Measurements from ENCODE around the gene UTP14C. TPM values are rescaled to one million over a fixed set of nuclear protein-coding genes. Genes with fewer than 3 reads are reported as not detected.

UTP14C gene
- total RNA-seq, 1 experiment from 2014 or later = 11.2 TPM

DNA sequence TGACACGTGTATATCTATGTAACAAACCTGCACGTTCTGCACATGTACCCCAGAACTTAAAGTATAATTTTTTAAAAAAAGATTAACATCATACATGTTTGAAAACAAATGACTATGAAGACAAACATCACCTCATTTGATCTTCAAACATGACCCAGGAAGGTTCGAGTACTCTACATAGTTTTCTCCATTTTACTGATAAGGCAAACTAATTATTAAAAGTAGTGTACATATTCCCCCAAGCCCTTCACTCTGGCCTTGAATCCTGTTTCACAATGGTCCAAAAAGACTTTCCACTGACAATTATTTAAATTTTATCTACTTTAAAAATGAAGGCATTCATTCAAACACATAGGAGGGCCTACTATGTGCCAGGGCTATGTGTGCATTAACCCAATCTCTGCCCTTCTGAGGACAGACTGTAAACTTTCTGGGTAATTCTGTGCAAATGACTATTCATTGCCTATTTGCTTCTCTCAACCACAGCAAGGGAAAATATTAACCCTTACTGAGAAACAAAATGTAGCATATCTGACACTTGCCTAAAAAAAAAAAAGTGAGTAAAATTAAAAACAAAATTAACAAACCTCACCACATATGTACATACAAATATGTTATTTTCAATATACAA lies 35.4 kb upstream of the UTP14C start:
- no TSS peak for BruUV-seq (replicated peaks)
- ChIA-PET POLR2A (interaction anchor here (0.6 kb wide), 1 partner anchor 38 kb away, joined by 11 read pairs; no protein-coding TSS in a partner anchor), CTCF (no interaction called here)
- H3K27ac ChIP-seq (ENCODE audit: low read length) = no peak overlapping the region
- H3K9me3 ChIP-seq (ENCODE audit: control insufficient read depth, insufficient read depth, low read depth, low read length) = no peaks in the 10 kb centered on the region
- no peaks in the 10 kb centered on the region for H3K27me3 ChIP-seq (ENCODE audit: control insufficient read depth, insufficient read depth, low read length)
- DNase-seq (ENCODE audit: low read depth, low spot score) = no peak
- no peak for ATAC-seq
- TF ChIP-seq TCF7L2 (IDR thresholded peaks at IDR 0.05; ENCODE audit: low read depth, low read length) (no peak), POLR2AphosphoS5 (IDR thresholded peaks at IDR 0.05; ENCODE audit: low read depth, low read length) (no peak), SIN3A (IDR thresholded peaks at IDR 0.05; ENCODE audit: borderline replicate concordance, insufficient read depth, low read depth, low read length) (no peak)
- TF ChIP-seq, protein P1, sequence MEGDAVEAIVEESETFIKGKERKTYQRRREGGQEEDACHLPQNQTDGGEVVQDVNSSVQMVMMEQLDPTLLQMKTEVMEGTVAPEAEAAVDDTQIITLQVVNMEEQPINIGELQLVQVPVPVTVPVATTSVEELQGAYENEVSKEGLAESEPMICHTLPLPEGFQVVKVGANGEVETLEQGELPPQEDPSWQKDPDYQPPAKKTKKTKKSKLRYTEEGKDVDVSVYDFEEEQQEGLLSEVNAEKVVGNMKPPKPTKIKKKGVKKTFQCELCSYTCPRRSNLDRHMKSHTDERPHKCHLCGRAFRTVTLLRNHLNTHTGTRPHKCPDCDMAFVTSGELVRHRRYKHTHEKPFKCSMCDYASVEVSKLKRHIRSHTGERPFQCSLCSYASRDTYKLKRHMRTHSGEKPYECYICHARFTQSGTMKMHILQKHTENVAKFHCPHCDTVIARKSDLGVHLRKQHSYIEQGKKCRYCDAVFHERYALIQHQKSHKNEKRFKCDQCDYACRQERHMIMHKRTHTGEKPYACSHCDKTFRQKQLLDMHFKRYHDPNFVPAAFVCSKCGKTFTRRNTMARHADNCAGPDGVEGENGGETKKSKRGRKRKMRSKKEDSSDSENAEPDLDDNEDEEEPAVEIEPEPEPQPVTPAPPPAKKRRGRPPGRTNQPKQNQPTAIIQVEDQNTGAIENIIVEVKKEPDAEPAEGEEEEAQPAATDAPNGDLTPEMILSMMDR (IDR thresholded peaks at IDR 0.05) = no peak
- TF ChIP-seq, protein P2, sequence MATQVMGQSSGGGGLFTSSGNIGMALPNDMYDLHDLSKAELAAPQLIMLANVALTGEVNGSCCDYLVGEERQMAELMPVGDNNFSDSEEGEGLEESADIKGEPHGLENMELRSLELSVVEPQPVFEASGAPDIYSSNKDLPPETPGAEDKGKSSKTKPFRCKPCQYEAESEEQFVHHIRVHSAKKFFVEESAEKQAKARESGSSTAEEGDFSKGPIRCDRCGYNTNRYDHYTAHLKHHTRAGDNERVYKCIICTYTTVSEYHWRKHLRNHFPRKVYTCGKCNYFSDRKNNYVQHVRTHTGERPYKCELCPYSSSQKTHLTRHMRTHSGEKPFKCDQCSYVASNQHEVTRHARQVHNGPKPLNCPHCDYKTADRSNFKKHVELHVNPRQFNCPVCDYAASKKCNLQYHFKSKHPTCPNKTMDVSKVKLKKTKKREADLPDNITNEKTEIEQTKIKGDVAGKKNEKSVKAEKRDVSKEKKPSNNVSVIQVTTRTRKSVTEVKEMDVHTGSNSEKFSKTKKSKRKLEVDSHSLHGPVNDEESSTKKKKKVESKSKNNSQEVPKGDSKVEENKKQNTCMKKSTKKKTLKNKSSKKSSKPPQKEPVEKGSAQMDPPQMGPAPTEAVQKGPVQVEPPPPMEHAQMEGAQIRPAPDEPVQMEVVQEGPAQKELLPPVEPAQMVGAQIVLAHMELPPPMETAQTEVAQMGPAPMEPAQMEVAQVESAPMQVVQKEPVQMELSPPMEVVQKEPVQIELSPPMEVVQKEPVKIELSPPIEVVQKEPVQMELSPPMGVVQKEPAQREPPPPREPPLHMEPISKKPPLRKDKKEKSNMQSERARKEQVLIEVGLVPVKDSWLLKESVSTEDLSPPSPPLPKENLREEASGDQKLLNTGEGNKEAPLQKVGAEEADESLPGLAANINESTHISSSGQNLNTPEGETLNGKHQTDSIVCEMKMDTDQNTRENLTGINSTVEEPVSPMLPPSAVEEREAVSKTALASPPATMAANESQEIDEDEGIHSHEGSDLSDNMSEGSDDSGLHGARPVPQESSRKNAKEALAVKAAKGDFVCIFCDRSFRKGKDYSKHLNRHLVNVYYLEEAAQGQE (IDR thresholded peaks at IDR 0.05; ENCODE audit: insufficient read depth in 1 of 2, low read depth in 2 of 2, low read length in 1 of 2) = no peak
- H3K4me3 ChIP-seq (ENCODE audit: low read depth in 2 of 2, low read length in 2 of 2) = no peak overlapping the region
- H3K4me1 ChIP-seq (ENCODE audit: control insufficient read depth, insufficient read depth, low read length) = peaks cover 9% of the 10 kb centered on the region
- intact Hi-C loops (cut with micrococcal nuclease; ENCODE audit: unreplicated experiment) = no loop called here
- in situ Hi-C loops (cut with HindIII; ENCODE audit: low pct_unique_long_range_greater_than_20kb, low sequenced_read_pairs) = no loop called here
- H3K36me3 ChIP-seq (ENCODE audit: control insufficient read depth, insufficient read depth, low read length) = no peaks in the 10 kb centered on the region

DNA sequence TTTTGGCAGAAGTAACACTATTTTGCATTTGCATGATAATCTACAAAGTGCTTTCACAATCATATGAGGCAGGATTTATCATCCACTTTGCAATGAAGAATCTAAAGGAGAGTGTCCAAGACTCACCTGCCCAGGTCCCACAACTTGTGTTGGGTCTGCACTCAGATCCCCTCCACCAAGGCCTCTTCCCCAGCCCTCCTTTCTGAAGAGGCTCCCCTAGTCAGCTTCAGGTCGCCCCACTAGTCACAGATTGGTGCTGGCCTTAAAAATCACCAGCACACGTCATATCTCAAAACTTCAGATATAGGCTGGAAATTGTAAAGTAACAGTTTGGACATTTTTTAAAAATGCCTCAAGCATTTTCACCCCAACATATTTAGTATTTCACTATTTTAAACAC lies 30.8 kb upstream of the UTP14C start:
- TF ChIP-seq, protein P1 (IDR thresholded peaks at IDR 0.05) = no peak
- TF ChIP-seq, protein P2 (IDR thresholded peaks at IDR 0.05; ENCODE audit: insufficient read depth in 1 of 2, low read depth in 2 of 2, low read length in 1 of 2) = no peak
- TF ChIP-seq SIN3A (IDR thresholded peaks at IDR 0.05; ENCODE audit: borderline replicate concordance, insufficient read depth, low read depth, low read length) = no peak
- TF ChIP-seq TCF7L2 (IDR thresholded peaks at IDR 0.05; ENCODE audit: low read depth, low read length) = no peak
- TF ChIP-seq POLR2AphosphoS5 (IDR thresholded peaks at IDR 0.05; ENCODE audit: low read depth, low read length) = no peak
- DNase-seq (ENCODE audit: low read depth, low spot score) (no peak), ATAC-seq (no peak)
- Histone ChIP-seq H3K9me3 (ENCODE audit: control insufficient read depth, insufficient read depth, low read depth, low read length) (no peaks in the 10 kb centered on the region), H3K4me1 (ENCODE audit: control insufficient read depth, insufficient read depth, low read length) (peaks cover 53% of the 10 kb centered on the region), H3K36me3 (ENCODE audit: control insufficient read depth, insufficient read depth, low read length) (no peaks in the 10 kb centered on the region), H3K27ac (ENCODE audit: low read length) (peak overlapping the region; percentile 85; the same call in 1 of the 2 replicates), H3K4me3 (ENCODE audit: low read depth in 2 of 2, low read length in 2 of 2) (no peak overlapping the region), H3K27me3 (ENCODE audit: control insufficient read depth, insufficient read depth, low read length) (no peaks in the 10 kb centered on the region)
- CTCF ChIA-PET = no interaction called here
- no TSS peak for BruUV-seq (replicated peaks)
- intact Hi-C loops (cut with micrococcal nuclease; ENCODE audit: unreplicated experiment) (loop anchor here (10.0 kb wide), 1 partner anchor 89 kb away; no protein-coding TSS in a partner anchor), in situ Hi-C loops (cut with HindIII; ENCODE audit: low pct_unique_long_range_greater_than_20kb, low sequenced_read_pairs) (no loop called here)
- POLR2A ChIA-PET = interaction anchor here (0.6 kb wide), 1 partner anchor 147 kb away, joined by 3 read pairs; no protein-coding TSS in a partner anchor

Data from Panc1 (cell line).